H9 (cell line): ENCODE measurements around the gene GABRR3. TPM values are rescaled to one million over a fixed set of nuclear protein-coding genes. Genes with fewer than 3 reads are reported as not detected.

ENCODE experiments used
- DNase-seq: peaks from one replicate; pipeline ENCODE4 v3.0.0-alpha.2; 2017
- H2AFZ ChIP-seq: one replicate; pipeline ENCODE4 v1.6.1; 2013; ENCODE audit warnings: mild to moderate bottlenecking, low read length, control low read depth, moderate library complexity
- H2AK5ac ChIP-seq: 2 replicates; pipeline ENCODE4 v1.6.1; 2013; ENCODE audit warnings: low read length, control low read depth, mixed read lengths; ENCODE audit not compliant: insufficient read length
- H2BK120ac ChIP-seq: one replicate; pipeline ENCODE4 v1.6.1; 2013; ENCODE audit warnings: low read depth, mild to moderate bottlenecking, low read length, control low read depth, inconsistent platforms; ENCODE audit not compliant: poor library complexity, severe bottlenecking
- H2BK12ac ChIP-seq: 2 replicates; pipeline ENCODE4 v1.6.1; 2013; ENCODE audit warnings: low read length, control low read depth, mixed read lengths, low read depth; ENCODE audit not compliant: insufficient read length
- H2BK15ac ChIP-seq: 2 replicates; pipeline ENCODE4 v1.6.1; 2013; ENCODE audit warnings: low read depth, low read length, control low read depth
- H2BK20ac ChIP-seq: one replicate; pipeline ENCODE4 v1.6.1; 2013; ENCODE audit warnings: low read depth, mild to moderate bottlenecking, low read length, control low read depth, inconsistent platforms; ENCODE audit not compliant: poor library complexity, severe bottlenecking
- H2BK5ac ChIP-seq: 2 replicates; pipeline ENCODE4 v1.6.1; 2013; ENCODE audit warnings: low read length, control low read depth, mixed read lengths; ENCODE audit not compliant: insufficient read length
- H3K14ac ChIP-seq: 2 replicates; pipeline ENCODE4 v1.6.1; 2013; ENCODE audit warnings: low read length, control low read depth; ENCODE audit not compliant: insufficient read depth
- H3K18ac ChIP-seq: 2 replicates; pipeline ENCODE4 v1.6.1; 2013; ENCODE audit warnings: low read depth, mild to moderate bottlenecking, mixed read lengths, low read length, control low read depth; ENCODE audit not compliant: insufficient read length
- H3K23ac ChIP-seq: 2 replicates; pipeline ENCODE4 v1.6.1; 2013; ENCODE audit warnings: low read length, control low read depth, mixed read lengths, low read depth; ENCODE audit not compliant: insufficient read length
- H3K23me2 ChIP-seq: 2 replicates; pipeline ENCODE4 v1.6.1; 2013; ENCODE audit warnings: low read depth, mild to moderate bottlenecking, mixed read lengths, low read length, control low read depth; ENCODE audit not compliant: insufficient read length, poor library complexity, severe bottlenecking
- H3K27ac ChIP-seq: 2 replicates; pipeline ENCODE4 v1.5.1; 2013; ENCODE audit warnings: low read length, control low read depth, mixed read lengths, low read depth; ENCODE audit not compliant: insufficient read length
- H3K27me3 ChIP-seq: 2 replicates; pipeline ENCODE4 v1.6.1; 2013; ENCODE audit warnings: low read length, control low read depth, inconsistent platforms; ENCODE audit not compliant: insufficient read depth
- H3K4ac ChIP-seq: 2 replicates; pipeline ENCODE4 v1.6.1; 2013; ENCODE audit warnings: low read depth, mild to moderate bottlenecking, control low read depth, inconsistent platforms, low read length, moderate library complexity
- H3K4me1 ChIP-seq: 2 replicates; pipeline ENCODE4 v1.6.1; 2013; ENCODE audit warnings: low read length, control low read depth, inconsistent platforms; ENCODE audit not compliant: insufficient read depth
- H3K4me2 ChIP-seq: 2 replicates; pipeline ENCODE4 v1.6.1; 2013; ENCODE audit warnings: low read length, control low read depth, mixed read lengths; ENCODE audit not compliant: insufficient read length, insufficient read depth
- H3K56ac ChIP-seq: 2 replicates; pipeline ENCODE4 v1.6.1; 2013; ENCODE audit warnings: low read depth, mild to moderate bottlenecking, mixed read lengths, low read length, control low read depth; ENCODE audit not compliant: insufficient read length
- H3K79me1 ChIP-seq: 2 replicates; pipeline ENCODE4 v1.6.1; 2013; ENCODE audit warnings: low read depth, mild to moderate bottlenecking, moderate library complexity, low read length, control low read depth, inconsistent platforms; ENCODE audit not compliant: insufficient read depth, poor library complexity, severe bottlenecking
- H3K79me2 ChIP-seq: 2 replicates; pipeline ENCODE4 v1.6.1; 2013; ENCODE audit warnings: low read length, control low read depth, inconsistent platforms; ENCODE audit not compliant: insufficient read depth
- H3K9ac ChIP-seq: 2 replicates; pipeline ENCODE4 v1.6.1; 2013; ENCODE audit warnings: low read length, control low read depth, mixed read lengths; ENCODE audit not compliant: insufficient read length; ENCODE audit errors: extremely low read depth
- H3K9me3 ChIP-seq: one replicate; pipeline ENCODE4 v1.6.1; 2013; ENCODE audit warnings: low read depth, low read length, inconsistent platforms; ENCODE audit not compliant: control insufficient read depth
- H3T11ph ChIP-seq: one replicate; pipeline ENCODE4 v1.6.1; 2013; ENCODE audit warnings: mild to moderate bottlenecking, low read length, control low read depth, inconsistent platforms
- H4K20me1 ChIP-seq: one replicate; pipeline ENCODE4 v1.6.1; 2013; ENCODE audit not compliant: control insufficient read depth, insufficient read length, insufficient read depth
- H4K5ac ChIP-seq: 2 replicates; pipeline ENCODE4 v1.6.1; 2013; ENCODE audit warnings: low read depth, mild to moderate bottlenecking, mixed read lengths, low read length, control low read depth; ENCODE audit not compliant: insufficient read length
- H4K8ac ChIP-seq: replicated peaks from 2 replicates; pipeline ENCODE4 v1.6.1; 2013; ENCODE audit warnings: low read length, control low read depth, mixed read lengths, low read depth; ENCODE audit not compliant: insufficient read length
- H4K91ac ChIP-seq: 2 replicates; pipeline ENCODE4 v1.6.1; 2013; ENCODE audit warnings: low read depth, mild to moderate bottlenecking, moderate library complexity, mixed read lengths, low read length, control low read depth; ENCODE audit not compliant: insufficient read length
- H3K27ac Mint-ChIP-seq, 3 experiments: 2 replicates in 2 of 3; 3 replicates in 1 of 3; pipeline ENCODE4 v1.8.0; 2020 to 2021; ENCODE audit warnings: mixed read lengths in 3 of 3, mild to moderate bottlenecking in 1 of 3, moderate library complexity in 1 of 3
- H3K27me3 Mint-ChIP-seq: 2 replicates; pipeline ENCODE4 v1.8.0; 2021; ENCODE audit warnings: low read depth, mild to moderate bottlenecking, moderate library complexity, mixed read lengths
- H3K36me3 Mint-ChIP-seq, 3 experiments: 2 replicates in 2 of 3; 3 replicates in 1 of 3; pipeline ENCODE4 v1.8.0; 2020 to 2021; ENCODE audit warnings: low read depth in 3 of 3, mixed read lengths in 3 of 3; ENCODE audit not compliant: insufficient read depth in 1 of 3
- H3K4me1 Mint-ChIP-seq, 2 experiments: 2 replicates each; pipeline ENCODE4 v1.8.0; 2020; ENCODE audit warnings: mixed read lengths in 2 of 2
- H3K4me3 Mint-ChIP-seq, 2 experiments: 2 replicates in 1 of 2; 3 replicates in 1 of 2; pipeline ENCODE4 v1.8.0; 2020 to 2021; ENCODE audit warnings: mild to moderate bottlenecking in 2 of 2, mixed read lengths in 2 of 2, moderate library complexity in 1 of 2
- H3K9me3 Mint-ChIP-seq, 2 experiments: 2 replicates in 1 of 2; 3 replicates in 1 of 2; pipeline ENCODE4 v1.8.0; 2020; ENCODE audit warnings: mild to moderate bottlenecking in 2 of 2, mixed read lengths in 2 of 2, moderate library complexity in 1 of 2
- WGBS: extraction: QIAGEN DNeasy Blood & Tissue Kit; methylation state at CpG from one replicate; pipeline ENCODE4 v1.1.7; 2013; ENCODE audit warnings: missing lambda C conversion rate, low lambda C conversion rate, mixed read lengths; ENCODE audit not compliant: insufficient read length; ENCODE audit errors: extremely low coverage; 5-methylcytosine and 5-hydroxymethylcytosine counted together
- total RNA-seq: library from RNA; stranded (reverse); gene quantifications from 2 replicates; pipeline ENCODE4 v1.2.1, GENCODE V29; 2021
- TF ChIP-seq, protein P1 (sequence below): fragments of 200-600 bp; sonication (generic); conservative IDR thresholded peaks from 3 replicates; pipeline ENCODE4 v1.8.0; 2021; ENCODE audit warnings: antibody characterized with exemption, mild to moderate bottlenecking

Gene GABRR3
- total RNA-seq, 1 experiment from 2014 or later = not detected

DNA sequence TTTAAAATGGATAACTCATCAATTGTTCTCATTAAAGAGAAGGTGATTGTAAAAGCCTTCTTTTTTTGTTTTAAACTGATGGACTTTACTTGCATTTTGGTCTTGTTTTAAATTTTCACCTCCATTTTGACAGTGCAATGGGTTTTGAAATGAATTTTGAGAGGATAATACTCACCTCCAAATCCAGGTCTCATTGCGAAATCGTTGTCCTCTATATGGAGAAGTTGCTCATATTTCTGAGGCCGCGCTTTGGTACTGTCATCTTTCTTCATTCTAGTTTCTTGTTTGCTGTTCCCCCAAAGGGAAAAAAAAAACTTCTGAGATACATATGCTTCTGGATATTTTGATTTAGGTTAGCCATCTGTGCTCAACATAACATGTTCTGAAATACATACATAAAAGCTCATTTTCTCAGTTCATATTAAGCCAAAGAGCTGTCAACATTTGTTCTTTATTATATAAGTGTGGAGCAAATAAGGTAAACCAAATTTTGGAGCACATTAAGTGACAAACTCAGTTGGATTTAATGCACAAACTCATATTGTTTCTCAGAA, 9.6 kb downstream of the GABRR3 start:
- Histone ChIP-seq H3K56ac (no peak overlapping the region), H2BK12ac (no peak overlapping the region), H4K5ac (no peak overlapping the region), H3K4ac (no peak overlapping the region), H3K79me1 (no peaks in the 10 kb centered on the region), H3K79me2 (no peaks in the 10 kb centered on the region), H4K91ac (no peak overlapping the region), H3K4me2 (no peak overlapping the region), H3K23ac (no peak overlapping the region), H3K23me2 (no peaks in the 10 kb centered on the region), H2BK5ac (no peak overlapping the region), H3K9ac (no peak overlapping the region), H3K4me1 (no peaks in the 10 kb centered on the region), H2BK15ac (no peak overlapping the region), H2AK5ac (no peak overlapping the region), H2BK120ac (no peak overlapping the region), H3T11ph (no peak overlapping the region), H2AFZ (no peak overlapping the region), H3K27me3 (no peaks in the 10 kb centered on the region), H3K27ac (no peak overlapping the region), H2BK20ac (no peak overlapping the region), H4K8ac (no peak overlapping the region), H3K14ac (no peak overlapping the region), H3K9me3 (no peaks in the 10 kb centered on the region), H3K18ac (no peak overlapping the region), H4K20me1 (no peaks in the 10 kb centered on the region)
- Mint-ChIP-seq H3K9me3 (no peaks in the 10 kb centered on the region; a peak in 1 of 5 replicates), H3K4me1 (peaks cover 3 to 16% of the 10 kb centered on the region in 2 experiments), H3K27me3 (no peaks in the 10 kb centered on the region), H3K4me3 (no peak overlapping the region), H3K27ac (no peak overlapping the region), H3K36me3 (no peaks in the 10 kb centered on the region)
- no CpG with 5 or more reads among the region's 4 CpGs for WGBS
- TF ChIP-seq, protein P1, sequence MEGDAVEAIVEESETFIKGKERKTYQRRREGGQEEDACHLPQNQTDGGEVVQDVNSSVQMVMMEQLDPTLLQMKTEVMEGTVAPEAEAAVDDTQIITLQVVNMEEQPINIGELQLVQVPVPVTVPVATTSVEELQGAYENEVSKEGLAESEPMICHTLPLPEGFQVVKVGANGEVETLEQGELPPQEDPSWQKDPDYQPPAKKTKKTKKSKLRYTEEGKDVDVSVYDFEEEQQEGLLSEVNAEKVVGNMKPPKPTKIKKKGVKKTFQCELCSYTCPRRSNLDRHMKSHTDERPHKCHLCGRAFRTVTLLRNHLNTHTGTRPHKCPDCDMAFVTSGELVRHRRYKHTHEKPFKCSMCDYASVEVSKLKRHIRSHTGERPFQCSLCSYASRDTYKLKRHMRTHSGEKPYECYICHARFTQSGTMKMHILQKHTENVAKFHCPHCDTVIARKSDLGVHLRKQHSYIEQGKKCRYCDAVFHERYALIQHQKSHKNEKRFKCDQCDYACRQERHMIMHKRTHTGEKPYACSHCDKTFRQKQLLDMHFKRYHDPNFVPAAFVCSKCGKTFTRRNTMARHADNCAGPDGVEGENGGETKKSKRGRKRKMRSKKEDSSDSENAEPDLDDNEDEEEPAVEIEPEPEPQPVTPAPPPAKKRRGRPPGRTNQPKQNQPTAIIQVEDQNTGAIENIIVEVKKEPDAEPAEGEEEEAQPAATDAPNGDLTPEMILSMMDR = no peak
- DNase-seq = no peak
